GM18508 (cell line): Measurements from ENCODE around the gene BRSK1.

Source experiments
- ATAC-seq: cut with Tn5 transposase; IDR thresholded peaks from one replicate; pipeline ENCODE4 v1.9.1; 2021; ENCODE audit warnings: moderate number of reproducible peaks; ENCODE audit not compliant: insufficient read depth, unreplicated experiment

The BRSK1 gene

GRCh38 chr19:55283548-55284377 lies at the start of gene BRSK1:
Gene BRSK1, plus strand, starts transcription at chr19:55283997. Its CDS starts 446 bp downstream, at chr19:55284443.
- ATAC-seq = no peak

DNA sequence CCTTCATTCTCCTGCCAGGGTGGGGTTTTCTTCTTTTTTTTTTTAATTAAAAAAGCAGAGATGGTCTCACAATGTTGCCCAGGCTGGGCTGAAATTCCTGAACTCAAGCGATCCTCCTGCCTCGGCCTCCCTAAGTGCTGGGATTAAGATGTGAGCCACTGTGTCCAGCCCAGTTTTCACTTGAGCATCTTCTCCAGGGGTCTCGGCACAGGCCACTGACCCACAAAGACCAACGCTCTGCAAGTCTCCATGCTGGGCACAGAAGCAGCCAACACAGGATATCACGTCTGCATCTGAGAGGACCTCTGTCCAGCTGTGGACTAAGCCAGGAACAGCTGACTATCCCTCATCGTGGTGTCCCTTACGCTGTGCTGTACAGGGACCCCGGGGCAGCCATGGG lies 45.8 kb upstream of the BRSK1 start:
- no peak for ATAC-seq

- no peak for ATAC-seq
Measured at GRCh38 chr19:55239004-55239403, 44.8 kb upstream of the BRSK1 start.

GRCh38 chr19:55240713-55241020 lies 43.1 kb upstream of the BRSK1 start:
- no peak for ATAC-seq

- no peak for ATAC-seq
Measured at GRCh38 chr19:55241143-55241934, 42.5 kb upstream of the BRSK1 start.

DNA sequence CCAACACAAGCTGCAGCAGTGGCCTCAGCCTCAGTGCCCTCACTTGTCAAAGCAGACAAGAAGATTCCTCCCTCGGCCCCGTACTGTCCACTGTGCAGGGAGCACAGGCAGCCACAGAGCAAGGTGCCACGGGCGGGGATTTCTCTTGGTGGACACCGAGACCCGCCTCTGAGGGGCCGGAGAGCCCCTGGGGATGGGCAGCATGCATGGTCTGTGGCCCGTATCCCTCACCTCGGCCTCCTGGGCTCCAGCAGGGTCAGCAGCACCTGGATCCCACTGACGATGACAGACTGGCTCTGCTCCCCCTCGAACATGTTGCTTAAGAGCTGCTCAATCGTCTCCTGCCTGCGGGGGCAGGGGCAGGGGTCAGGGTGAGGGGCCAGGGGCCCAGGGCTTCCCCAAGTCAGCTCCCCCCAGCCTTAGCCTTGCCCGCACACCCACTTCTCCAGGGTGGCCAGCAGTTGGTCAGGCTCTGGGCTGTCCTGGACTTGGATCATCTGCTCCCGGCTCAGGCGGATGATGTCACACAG lies 41.8 kb upstream of the BRSK1 start:
- ATAC-seq = no peak

DNA sequence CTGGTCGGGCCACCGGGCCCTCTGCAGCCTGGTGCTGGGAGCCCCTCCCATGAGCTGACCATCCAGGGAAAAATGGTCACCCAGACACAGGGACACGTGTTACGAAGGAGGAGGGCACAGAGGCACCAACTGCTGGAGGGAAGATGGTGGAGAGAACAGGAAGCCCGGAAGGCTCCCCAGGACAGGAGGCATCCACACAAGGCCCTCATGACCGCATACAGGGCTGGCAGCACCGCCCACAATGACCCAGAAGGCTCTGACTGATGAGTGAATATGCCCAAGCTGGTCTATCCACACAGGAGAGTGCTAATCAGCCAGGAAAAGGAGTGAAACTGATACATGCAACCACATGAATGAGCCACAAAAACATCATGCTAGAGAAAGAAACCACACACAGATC lies 41.3 kb upstream of the BRSK1 start:
- ATAC-seq = no peak

GRCh38 chr19:55244004-55244680 lies 39.7 kb upstream of the BRSK1 start:
- ATAC-seq = no peak

DNA sequence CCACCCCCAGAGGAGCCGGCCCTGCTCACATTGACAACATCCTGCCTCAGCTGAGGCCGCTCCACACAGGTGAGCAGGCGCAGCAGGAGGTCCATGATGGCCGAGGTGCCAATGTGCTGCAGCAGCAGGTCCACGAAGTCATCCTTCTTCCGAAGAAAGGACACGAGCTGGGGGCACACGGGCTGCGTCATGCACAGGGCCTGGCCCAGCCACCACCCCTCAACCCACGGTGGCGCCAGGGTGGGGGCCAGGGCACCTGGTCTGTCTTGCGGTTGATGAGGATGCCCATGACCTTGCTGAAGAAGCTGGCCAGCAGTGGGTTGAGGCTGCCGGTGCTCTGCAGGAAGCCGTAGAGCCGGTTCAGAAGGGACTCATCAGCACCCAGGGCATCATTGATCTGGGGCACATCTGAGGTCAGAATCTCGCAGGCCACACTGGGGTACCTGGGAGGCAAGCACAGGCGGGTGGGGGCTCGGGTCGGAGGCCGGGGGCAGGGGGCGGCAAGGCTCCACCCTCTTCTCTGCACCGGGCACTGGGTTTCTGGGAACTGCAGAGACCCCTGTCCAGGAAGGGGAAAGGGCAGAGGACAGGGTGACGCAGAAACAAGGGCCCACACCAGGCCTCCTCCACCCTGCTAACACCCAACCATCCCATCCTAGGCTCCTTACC lies 38.4 kb upstream of the BRSK1 start:
- no peak for ATAC-seq

GRCh38 chr19:55246462-55247451 lies 37.0 kb upstream of the BRSK1 start:
- no peak for ATAC-seq

DNA sequence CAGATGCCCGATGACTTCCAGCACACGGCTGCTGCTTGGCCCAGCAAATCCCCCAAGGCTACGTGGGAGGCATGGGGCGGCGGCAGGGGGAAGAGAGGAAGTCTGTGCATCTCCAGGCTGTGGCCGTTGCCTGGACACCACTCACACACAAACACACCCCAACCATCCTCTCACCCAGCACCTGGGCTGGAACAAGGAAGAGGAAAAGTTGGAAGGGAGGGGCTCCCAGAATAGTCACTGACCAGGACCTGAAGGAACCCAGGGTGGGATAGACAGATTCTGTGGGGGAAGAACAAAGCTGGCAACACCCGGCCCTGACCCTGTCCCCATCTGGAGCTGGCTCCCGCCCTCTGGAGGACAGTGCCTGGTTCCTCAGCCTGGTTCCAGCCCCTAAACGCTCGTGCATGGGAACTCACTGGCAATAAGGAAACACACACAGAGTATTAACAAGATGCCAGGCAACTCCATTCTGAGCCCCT lies 36.1 kb upstream of the BRSK1 start:
- no peak for ATAC-seq

DNA sequence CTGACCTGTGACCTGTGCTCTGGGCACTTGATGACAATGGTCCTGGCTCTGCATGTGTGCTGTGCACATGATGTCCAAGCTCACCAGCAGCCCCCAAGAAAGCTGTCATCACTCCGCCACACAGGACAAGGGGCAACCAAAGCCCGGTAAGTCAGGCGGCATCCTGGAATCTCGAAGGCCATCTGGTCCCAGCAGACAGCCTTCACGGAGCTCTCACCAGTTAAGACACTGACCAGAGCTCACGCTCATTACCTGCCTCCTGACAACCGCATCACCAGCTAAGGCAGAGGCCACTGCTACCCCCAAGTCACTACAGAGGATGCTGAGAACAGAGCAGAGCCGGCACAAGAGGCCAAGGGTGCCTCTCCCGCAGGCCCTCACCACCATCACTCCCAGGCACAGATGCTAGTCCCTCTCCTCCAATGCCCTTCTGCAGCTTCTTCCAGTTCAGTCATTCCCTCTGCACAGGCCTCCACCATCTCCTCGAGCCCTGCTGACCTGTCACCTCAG lies 35.6 kb upstream of the BRSK1 start:
- no peak for ATAC-seq

- no peak for ATAC-seq
Measured at GRCh38 chr19:55248704-55249103, 35.1 kb upstream of the BRSK1 start.

GRCh38 chr19:55249841-55250240 lies 34.0 kb upstream of the BRSK1 start:
- ATAC-seq = no peak

- no peak for ATAC-seq
Measured at GRCh38 chr19:55250262-55251036, 33.3 kb upstream of the BRSK1 start.

DNA sequence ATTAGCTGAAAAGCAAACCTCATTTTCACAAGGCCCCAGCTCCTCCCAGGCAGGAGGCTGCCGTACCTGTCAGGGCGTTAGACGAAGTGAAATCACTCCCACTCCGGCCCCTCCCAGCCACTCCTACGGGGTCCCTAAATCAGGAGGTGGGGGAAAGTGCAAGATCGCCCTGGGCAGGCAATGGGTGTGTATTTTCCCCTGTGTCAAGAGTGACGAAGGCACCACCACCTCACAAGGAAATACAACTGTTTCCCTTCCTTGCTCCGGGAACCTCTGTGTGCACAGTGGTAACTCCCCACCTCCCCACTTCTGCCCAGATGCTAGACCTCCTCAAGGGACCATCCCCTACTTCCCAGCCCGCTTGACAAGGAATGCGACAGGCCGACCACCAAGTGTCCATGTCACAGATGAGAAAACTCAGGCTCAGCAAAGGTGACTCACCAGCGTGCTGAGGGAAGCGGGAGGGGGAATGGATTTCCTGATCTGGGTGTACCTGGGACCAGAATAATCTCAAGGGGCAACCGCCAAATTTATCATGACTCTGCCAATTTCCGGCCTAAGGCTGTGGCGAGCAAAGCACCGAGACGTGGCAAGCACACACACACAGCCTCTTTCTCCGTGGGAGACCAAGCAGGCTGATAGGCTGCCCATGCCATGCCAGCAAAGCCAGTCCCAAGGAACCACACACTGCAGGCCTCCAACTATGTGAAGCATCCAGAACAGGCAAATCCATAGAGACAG lies 32.3 kb upstream of the BRSK1 start:
- ATAC-seq = no peak
